Activated CD4-positive, alpha-beta T cell treated with anti-CD3 and anti-CD28 coated beads, Interleukin-10, Interleukin-2, amounts not matched to agents 100 ng/mL and 50 ng/mL, durations not matched to agents 16 hours and 8 hours (primary cell): ENCODE data around the gene GSK3B.

Source experiments
- DNase-seq: peaks from one replicate; pipeline ENCODE4 v3.0.0-alpha.2; 2020

Gene GSK3B

GRCh38 chr3:119809249-119810017 lies 284.8 kb downstream of the GSK3B start:
- DNase-seq: no peak

- DNase-seq: no peak
These were observed 285.4 kb downstream of the GSK3B start for GRCh38 chr3:119808843-119809242.

GRCh38 chr3:119808244-119808643 lies 286.0 kb downstream of the GSK3B start:
- DNase-seq: no peak

GRCh38 chr3:119800844-119801243 lies 293.4 kb downstream of the GSK3B start:
- no peak for DNase-seq

- no peak for DNase-seq
These were observed 297.5 kb downstream of the GSK3B start for GRCh38 chr3:119796785-119797184.

GRCh38 chr3:119796368-119796767 lies 297.9 kb downstream of the GSK3B start:
- DNase-seq: no peak

- no peak for DNase-seq
These were observed 298.4 kb downstream of the GSK3B start for GRCh38 chr3:119795849-119796248.

GRCh38 chr3:119794971-119795612 lies 299.2 kb downstream of the GSK3B start:
- DNase-seq: no peak

- no peak for DNase-seq
These were observed 299.8 kb downstream of the GSK3B start for GRCh38 chr3:119794401-119794800.

GRCh38 chr3:119792270-119792669 lies 302.0 kb downstream of the GSK3B start:
- no peak for DNase-seq

- no peak for DNase-seq
These were observed 303.9 kb downstream of the GSK3B start for GRCh38 chr3:119790369-119790768.

- no peak for DNase-seq
These were observed 307.8 kb downstream of the GSK3B start for GRCh38 chr3:119786409-119786808.

GRCh38 chr3:119783883-119784282 lies 310.4 kb downstream of the GSK3B start:
- no peak for DNase-seq

- no peak for DNase-seq
These were observed 311.0 kb downstream of the GSK3B start for GRCh38 chr3:119783255-119783654.

- no peak for DNase-seq
These were observed 311.8 kb downstream of the GSK3B start for GRCh38 chr3:119782460-119782859.

- DNase-seq: no peak
These were observed 312.7 kb downstream of the GSK3B start, which contains the start of gene NR1I2 for GRCh38 chr3:119781330-119782198. Gene NR1I2 (plus strand): TSS chr3:119782101.

- no peak for DNase-seq
These were observed 314.4 kb downstream of the GSK3B start for GRCh38 chr3:119779731-119780383.

- no peak for DNase-seq
These were observed 315.4 kb downstream of the GSK3B start for GRCh38 chr3:119778811-119779210.

GRCh38 chr3:119778176-119778575 lies 316.1 kb downstream of the GSK3B start:
- no peak for DNase-seq

GRCh38 chr3:119776304-119776703 lies 317.9 kb downstream of the GSK3B start:
- no peak for DNase-seq

GRCh38 chr3:119774444-119774843 lies 319.8 kb downstream of the GSK3B start:
- no peak for DNase-seq
